Keratinocyte (primary cell): ENCODE measurements around the gene NPIPA5. TPM values are rescaled to one million over a fixed set of nuclear protein-coding genes. Genes with fewer than 3 reads are reported as not detected.
"Not testable (repeated sequence)": the region's sequence is repeated elsewhere in the genome, so short reads cannot be mapped to it uniquely, and the experiment has no call there.

ENCODE experiments used
- DNase-seq: peaks from one replicate; pipeline ENCODE4 v3.0.0-alpha.2; 2011; ENCODE audit warnings: low read depth, missing footprints, low spot score
- FAIRE-seq: peaks from 2 replicates; lab custom pipeline; 2011; peaks lifted over from hg19 to GRCh38; lab: Jason Lieb, UNC
- H2AFZ ChIP-seq: 2 replicates; pipeline ENCODE4 v1.6.0; 2012; ENCODE audit warnings: low read length, control low read depth, inconsistent platforms; ENCODE audit not compliant: control insufficient read depth
- H3K27ac ChIP-seq: 2 replicates; pipeline ENCODE4 v1.5.1; 2011; ENCODE audit warnings: low read length; ENCODE audit not compliant: control insufficient read depth, insufficient read depth
- H3K27me3 ChIP-seq: 3 replicates; pipeline ENCODE4 v1.6.0; 2011; ENCODE audit warnings: low read length; ENCODE audit not compliant: control insufficient read depth, insufficient read depth; ENCODE audit errors: extremely low read depth
- H3K36me3 ChIP-seq, 2 experiments: 2 replicates in 1 of 2; 3 replicates in 1 of 2; pipeline ENCODE4 v1.5.1; 2011; ENCODE audit warnings: low read length in 2 of 2, mild to moderate bottlenecking in 1 of 2; ENCODE audit not compliant: control insufficient read depth in 2 of 2, insufficient read depth in 2 of 2; ENCODE audit errors: extremely low read depth in 1 of 2
- H3K4me1 ChIP-seq: 3 replicates; pipeline ENCODE4 v1.5.1; 2011; ENCODE audit warnings: low read length; ENCODE audit not compliant: control insufficient read depth, insufficient read depth; ENCODE audit errors: extremely low read depth
- H3K4me2 ChIP-seq: 3 replicates; pipeline ENCODE4 v1.6.0; 2011; ENCODE audit warnings: low read depth, low read length; ENCODE audit not compliant: control insufficient read depth, insufficient read depth; ENCODE audit errors: extremely low read depth
- H3K4me3 ChIP-seq, 3 experiments: fragments of 200-600 bp in 1 of 3; sonication (generic) in 1 of 3; 2 replicates in 2 of 3; 3 replicates in 1 of 3; pipeline ENCODE4 v1.5.1; 2011 to 2016; ENCODE audit warnings: low read length in 3 of 3, mild to moderate bottlenecking in 3 of 3, control low read depth in 2 of 3, inconsistent platforms in 1 of 3, low read depth in 1 of 3, mixed read lengths in 1 of 3, mixed run types in 1 of 3, moderate library complexity in 1 of 3; ENCODE audit not compliant: control insufficient read depth in 2 of 3, insufficient read depth in 2 of 3; ENCODE audit errors: extremely low read depth in 1 of 3
- H3K79me2 ChIP-seq: 2 replicates; pipeline ENCODE4 v1.6.0; 2012; ENCODE audit warnings: low read length; ENCODE audit not compliant: control insufficient read depth, insufficient read depth
- H3K9ac ChIP-seq: 3 replicates; pipeline ENCODE4 v1.6.0; 2011; ENCODE audit warnings: low read length; ENCODE audit not compliant: control insufficient read depth, insufficient read depth; ENCODE audit errors: extremely low read depth
- H3K9me1 ChIP-seq: 3 replicates; pipeline ENCODE4 v1.6.0; 2011; ENCODE audit warnings: low read length; ENCODE audit not compliant: control insufficient read depth, insufficient read depth; ENCODE audit errors: extremely low read depth
- H3K9me3 ChIP-seq: 2 replicates; pipeline ENCODE4 v1.5.1; 2012; ENCODE audit warnings: low read depth, low read length; ENCODE audit not compliant: control insufficient read depth
- H4K20me1 ChIP-seq: 3 replicates; pipeline ENCODE4 v1.6.0; 2011; ENCODE audit warnings: low read length; ENCODE audit not compliant: control insufficient read depth, insufficient read depth; ENCODE audit errors: extremely low read depth
- dilution Hi-C: fragments of 300-500 bp; cut with MboI; formaldehyde crosslinking; loops from one replicate; pipeline ENCODE4 v1.7.0; 2020; ENCODE audit warnings: low sequenced_read_pairs; ENCODE audit not compliant: extremely low pct_ligation_motif_present
- polyA plus RNA-seq, 5 experiments: library from polyadenylated mRNA; depleted of rRNA in 3 of 5; stranded (reverse) in 3 of 5; stranded (forward) in 1 of 5; unstranded in 1 of 5; fragments of >200 nt; gene quantifications; 1 replicate in 1 of 5; 2 replicates in 3 of 5; 3 replicates in 1 of 5; pipeline versions ENCODE4 v1.2.1 to v1.2.3, GENCODE V29; 2011 to 2012; ENCODE audit warnings: missing spikeins in 2 of 5, low read depth in 1 of 5, low replicate concordance in 1 of 5

NPIPA5 gene
- polyA plus RNA-seq, 1 donor (not counting 4 experiments of a cell fraction or from before 2014, with no cell fraction given): 9.4 TPM

DNA sequence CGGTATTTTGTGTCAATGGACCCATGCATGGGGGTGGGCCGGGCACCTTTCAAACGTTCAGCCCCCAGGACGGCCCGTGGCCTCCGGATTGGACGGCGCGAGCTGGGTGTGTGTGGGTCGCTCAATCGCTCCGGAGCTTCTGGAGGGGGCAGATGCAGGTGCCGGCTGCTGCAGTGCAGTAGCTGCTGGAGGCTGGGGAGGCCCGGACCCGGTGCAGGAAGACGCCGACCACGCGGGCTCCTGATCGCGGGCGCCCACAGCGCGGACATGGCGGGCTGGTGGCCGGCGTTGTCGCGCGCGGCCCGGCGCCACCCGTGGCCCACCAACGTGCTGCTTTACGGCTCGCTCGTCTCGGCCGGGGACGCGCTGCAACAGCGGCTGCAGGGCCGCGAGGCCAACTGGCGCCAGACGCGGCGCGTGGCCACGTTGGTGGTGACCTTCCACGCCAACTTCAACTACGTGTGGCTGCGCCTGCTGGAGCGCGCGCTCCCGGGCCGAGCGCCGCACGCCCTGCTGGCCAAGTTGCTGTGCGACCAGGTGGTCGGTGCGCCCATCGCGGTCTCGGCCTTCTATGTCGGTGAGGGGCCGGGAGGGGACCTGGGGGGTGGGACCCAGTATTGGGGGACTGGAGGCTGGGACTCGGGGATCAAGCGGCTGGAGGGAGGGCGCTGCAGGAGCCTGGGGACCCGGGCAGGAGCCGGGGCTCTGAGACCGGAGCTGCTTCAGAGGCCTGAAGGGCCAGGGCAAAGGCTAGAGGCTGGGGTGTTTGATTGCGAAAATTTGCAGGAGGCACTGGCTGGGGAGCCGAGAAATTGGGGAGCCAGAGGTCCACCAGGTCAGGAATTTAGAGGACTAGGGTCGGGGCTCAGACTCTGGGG, 17.8 kb upstream of the NPIPA5 start, which contains the start of gene MPV17L:
Gene MPV17L (plus strand): TSS at position 124 of the 878 bp plus-strand sequence. CDS start 144 bp downstream, at position 268.
- DNase-seq, H3K9me1 ChIP-seq, H3K27me3 ChIP-seq, H3K36me3 ChIP-seq, H3K9ac ChIP-seq, H3K4me1 ChIP-seq, FAIRE-seq, H3K79me2 ChIP-seq, dilution Hi-C loops, H3K9me3 ChIP-seq, H3K27ac ChIP-seq, H4K20me1 ChIP-seq: not testable (repeated sequence)
- H3K4me2 ChIP-seq: peak within 1 kb of the TSS; percentile 62
- peak within 1 kb of the TSS; percentile 87 for H2AFZ ChIP-seq
- H3K4me3 ChIP-seq: peak within 1 kb of the TSS; percentile 20 to 32 (median 26)

DNA sequence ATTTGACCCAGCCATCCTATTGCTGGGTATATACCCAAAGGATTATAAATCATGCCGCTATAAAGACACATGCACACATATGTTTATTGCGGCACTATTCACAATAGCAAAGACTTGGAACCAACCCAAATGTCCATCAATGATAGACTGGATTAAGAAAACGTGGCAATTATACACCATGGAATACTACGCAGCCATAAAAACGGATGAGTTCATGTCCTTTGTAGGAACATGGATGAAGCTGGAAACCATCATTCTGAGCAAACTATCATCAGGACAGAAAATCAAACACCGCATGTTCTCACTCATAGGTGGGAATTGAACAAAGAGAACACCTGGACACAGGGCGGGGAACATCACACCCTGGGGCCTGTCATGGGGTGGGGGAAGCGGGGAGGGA, 14.9 kb upstream of the NPIPA5 start:
- FAIRE-seq, dilution Hi-C loops, H3K27me3 ChIP-seq: not testable (repeated sequence)

DNA sequence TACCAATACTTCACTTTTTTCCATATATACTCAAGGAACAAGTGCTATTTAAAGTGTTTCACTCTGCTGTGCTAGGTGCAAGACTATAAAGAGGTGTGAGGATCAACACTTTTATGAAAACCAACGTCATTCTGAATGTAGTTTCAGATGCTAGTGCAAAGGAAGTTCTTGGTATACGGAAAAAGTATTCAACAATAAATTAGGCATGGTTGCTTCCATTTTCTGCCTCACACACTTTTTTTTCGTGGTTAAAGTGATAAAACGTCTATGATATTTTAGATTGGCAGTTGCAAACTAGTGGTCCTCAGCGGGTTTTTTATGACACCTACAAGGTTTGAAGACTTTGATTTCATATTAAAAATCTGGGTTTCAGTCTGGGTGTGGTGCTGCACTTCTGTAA, 11.8 kb upstream of the NPIPA5 start:
- dilution Hi-C loops, H3K27me3 ChIP-seq, H3K27ac ChIP-seq, H3K4me2 ChIP-seq, H3K9me1 ChIP-seq, H4K20me1 ChIP-seq, H3K4me3 ChIP-seq, H3K79me2 ChIP-seq, H3K36me3 ChIP-seq, FAIRE-seq, H3K9ac ChIP-seq, DNase-seq, H3K9me3 ChIP-seq, H3K4me1 ChIP-seq, H2AFZ ChIP-seq: not testable (repeated sequence)

More for the DNA sequence above, 14.9 kb upstream of the NPIPA5 start:
- not testable (repeated sequence) for H2AFZ ChIP-seq, H3K79me2 ChIP-seq, DNase-seq, H3K9ac ChIP-seq, H3K9me1 ChIP-seq, H3K36me3 ChIP-seq, H3K27ac ChIP-seq, H3K9me3 ChIP-seq, H4K20me1 ChIP-seq, H3K4me3 ChIP-seq, H3K4me1 ChIP-seq, H3K4me2 ChIP-seq

DNA sequence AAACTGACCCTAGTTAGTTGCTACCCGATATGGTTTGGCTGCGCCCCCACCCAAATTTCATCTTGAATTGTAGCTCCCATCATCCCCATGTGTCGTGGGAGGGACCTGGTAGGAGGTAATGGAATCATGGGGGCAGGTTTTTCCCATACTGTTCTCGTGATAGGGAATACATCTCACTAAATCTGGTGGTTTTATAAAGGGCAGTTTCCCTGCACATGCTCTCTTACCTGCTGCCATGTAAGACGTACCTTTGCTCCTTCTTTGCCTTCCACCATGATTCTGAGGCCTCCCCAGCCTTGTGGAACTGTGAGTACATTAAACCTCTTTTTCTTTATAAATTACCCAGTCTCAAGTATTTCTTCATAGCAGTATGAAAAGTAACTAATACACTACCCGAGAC, 10.0 kb upstream of the NPIPA5 start:
- dilution Hi-C loops, H3K9ac ChIP-seq, DNase-seq: not testable (repeated sequence)

DNA sequence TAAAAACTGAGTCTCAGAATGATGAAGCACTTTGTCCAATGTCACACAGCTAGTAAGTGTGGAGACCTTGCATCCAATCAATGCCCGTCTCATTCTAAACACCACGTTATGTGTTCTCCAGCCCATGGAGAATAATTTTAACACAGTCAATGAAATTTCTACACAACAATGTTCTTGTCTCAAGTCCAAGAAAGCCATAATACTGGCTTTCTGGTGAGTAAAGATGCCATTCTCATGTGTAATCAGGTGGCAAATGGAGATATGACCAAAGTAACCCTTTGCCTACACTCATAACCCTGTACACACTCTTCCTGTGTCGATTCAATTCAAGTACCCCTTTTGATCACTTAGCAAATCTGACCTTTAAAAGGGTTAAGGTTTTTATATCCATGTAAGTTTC, 4.7 kb upstream of the NPIPA5 start:
- FAIRE-seq, H3K9ac ChIP-seq, DNase-seq, H3K79me2 ChIP-seq, H4K20me1 ChIP-seq, H2AFZ ChIP-seq, H3K4me1 ChIP-seq, H3K9me1 ChIP-seq, H3K4me2 ChIP-seq, H3K27ac ChIP-seq, H3K4me3 ChIP-seq, H3K27me3 ChIP-seq, dilution Hi-C loops, H3K36me3 ChIP-seq, H3K9me3 ChIP-seq: not testable (repeated sequence)

More for the DNA sequence above, 10.0 kb upstream of the NPIPA5 start:
- not testable (repeated sequence) for H3K9me3 ChIP-seq, H3K36me3 ChIP-seq, H3K27ac ChIP-seq, H3K4me1 ChIP-seq, FAIRE-seq, H2AFZ ChIP-seq, H3K27me3 ChIP-seq, H3K4me2 ChIP-seq, H4K20me1 ChIP-seq, H3K9me1 ChIP-seq, H3K4me3 ChIP-seq, H3K79me2 ChIP-seq
